Activated CD8-positive, alpha-beta T cell treated with anti-CD3 and anti-CD28 coated beads for 36 hours (primary cell): ENCODE results near the gene ECHDC3. TPM values are rescaled to one million over a fixed set of nuclear protein-coding genes. Genes with fewer than 3 reads are reported as not detected.

ENCODE experiments used
- ATAC-seq: fragments of 200-7000 bp; cut with Tn5 transposase; one replicate; pipeline ENCODE4 v1.10.0; 2021; ENCODE audit warnings: mild to moderate bottlenecking, moderate library complexity
- CTCF ChIA-PET: fragments of 350-600 bp; sonication (Branson Sonifier 250); formaldehyde crosslinking; loops from one replicate; lab custom pipeline; 2021; ENCODE audit warnings: antibody characterized with exemption; lab: Charles Lee
- POLR2A ChIA-PET: fragments of 350-600 bp; sonication (Branson Sonifier 250); formaldehyde crosslinking; loops from one replicate; lab custom pipeline; 2021; ENCODE audit warnings: antibody characterized with exemption; lab: Charles Lee
- DNase-seq: peaks from one replicate; pipeline ENCODE4 v3.0.0-alpha.2; 2020
- H3K27ac Mint-ChIP-seq: one replicate; pipeline ENCODE4 v1.8.0; 2021; ENCODE audit warnings: mild to moderate bottlenecking, mixed read lengths
- H3K27me3 Mint-ChIP-seq: one replicate; pipeline ENCODE4 v1.8.0; 2021; ENCODE audit warnings: mixed read lengths
- H3K36me3 Mint-ChIP-seq: one replicate; pipeline ENCODE4 v1.8.0; 2021; ENCODE audit warnings: low read depth, mixed read lengths
- H3K4me1 Mint-ChIP-seq: one replicate; pipeline ENCODE4 v1.8.0; 2021; ENCODE audit warnings: low read depth, mixed read lengths
- H3K4me3 Mint-ChIP-seq: one replicate; pipeline ENCODE4 v1.8.0; 2021; ENCODE audit warnings: mild to moderate bottlenecking, moderate library complexity, mixed read lengths
- H3K9me3 Mint-ChIP-seq: one replicate; pipeline ENCODE4 v1.8.0; 2021; ENCODE audit warnings: mixed read lengths
- CTCF ChIP-seq: fragments of 200-600 bp; IDR thresholded peaks from one replicate; pipeline ENCODE4 v1.8.0; 2022; ENCODE audit warnings: antibody characterized with exemption, mild to moderate bottlenecking
- intact Hi-C: fragments of 100-400 bp; cut with micrococcal nuclease; formaldehyde crosslinking; loops from one replicate; pipeline ENCODE4 v1.10.0; 2022
- total RNA-seq, 2 experiments: library from RNA; stranded (reverse); gene quantifications; one replicate each; pipeline ENCODE4 v1.2.3, GENCODE V29; 2021

Gene ECHDC3
- total RNA-seq, 2 experiments from 2014 or later = 1.1 to 1.7 TPM

- no peak for TF ChIP-seq CTCF
- ChIA-PET POLR2A (interaction anchor here (0.8 kb wide), 1 partner anchor 12 kb away, joined by 3 read pairs; no protein-coding TSS in a partner anchor), CTCF (interaction anchor here (1.0 to 2.9 kb wide), 3 partner anchors 11 to 232 kb away, joined by 4 to 18 read pairs (median 4); no protein-coding TSS in a partner anchor)
- intact Hi-C loops = no loop called here
- Mint-ChIP-seq H3K36me3 (no peaks in the 10 kb centered on the region), H3K27ac (no peak overlapping the region), H3K9me3 (no peaks in the 10 kb centered on the region), H3K4me3 (no peak overlapping the region), H3K4me1 (peaks cover 3% of the 10 kb centered on the region), H3K27me3 (peaks cover 8% of the 10 kb centered on the region)
- ATAC-seq (no peak), DNase-seq (no peak)
Measured at GRCh38 chr10:11746883-11747539, 4.8 kb downstream of the ECHDC3 start.

GRCh38 chr10:11748866-11749265 lies 6.7 kb downstream of the ECHDC3 start:
- DNase-seq (no peak), ATAC-seq (no peak)
- H3K4me3 Mint-ChIP-seq = no peak overlapping the region
- ChIA-PET POLR2A (no interaction called here), CTCF (interaction anchor here (0.8 to 2.9 kb wide), 3 partner anchors 9 to 234 kb away, joined by 3 to 18 read pairs (median 4); no protein-coding TSS in a partner anchor)
- H3K9me3 Mint-ChIP-seq = no peaks in the 10 kb centered on the region
- H3K27ac Mint-ChIP-seq = no peak overlapping the region
- H3K4me1 Mint-ChIP-seq = no peaks in the 10 kb centered on the region
- intact Hi-C loops = no loop called here
- H3K36me3 Mint-ChIP-seq = no peaks in the 10 kb centered on the region
- H3K27me3 Mint-ChIP-seq = no peaks in the 10 kb centered on the region
- TF ChIP-seq CTCF = no peak

GRCh38 chr10:11750420-11750819 lies 8.2 kb downstream of the ECHDC3 start:
- no peak overlapping the region for H3K4me3 Mint-ChIP-seq
- ATAC-seq (no peak), DNase-seq (no peak)
- ChIA-PET POLR2A (no interaction called here), CTCF (no interaction called here)
- H3K36me3 Mint-ChIP-seq = no peaks in the 10 kb centered on the region
- intact Hi-C loops = no loop called here
- H3K27ac Mint-ChIP-seq = no peak overlapping the region
- no peak for TF ChIP-seq CTCF
- no peaks in the 10 kb centered on the region for H3K4me1 Mint-ChIP-seq
- no peaks in the 10 kb centered on the region for H3K9me3 Mint-ChIP-seq
- no peaks in the 10 kb centered on the region for H3K27me3 Mint-ChIP-seq

GRCh38 chr10:11754173-11754572 lies 12.0 kb downstream of the ECHDC3 start:
- intact Hi-C loops = no loop called here
- ATAC-seq = no peak
- Mint-ChIP-seq H3K36me3 (no peaks in the 10 kb centered on the region), H3K9me3 (no peaks in the 10 kb centered on the region), H3K4me3 (no peak overlapping the region), H3K27me3 (no peaks in the 10 kb centered on the region), H3K27ac (no peak overlapping the region), H3K4me1 (peaks cover 4% of the 10 kb centered on the region)
- no peak for TF ChIP-seq CTCF
- ChIA-PET POLR2A (interaction anchor here (0.6 kb wide), 1 partner anchor 248 kb away, joined by 3 read pairs; no protein-coding TSS in a partner anchor), CTCF (interaction anchor here (1.1 to 7.6 kb wide), 3 partner anchors 29 to 241 kb away, joined by 3 to 137 read pairs (median 3); no protein-coding TSS in a partner anchor)
- no peak for DNase-seq

- DNase-seq (no peak), ATAC-seq (no peak)
- H3K4me1 Mint-ChIP-seq = peaks cover 4% of the 10 kb centered on the region
- ChIA-PET CTCF (interaction anchor here (1.1 to 7.6 kb wide), 3 partner anchors 29 to 241 kb away, joined by 3 to 137 read pairs (median 3); no protein-coding TSS in a partner anchor), POLR2A (no interaction called here)
- no peaks in the 10 kb centered on the region for H3K9me3 Mint-ChIP-seq
- H3K4me3 Mint-ChIP-seq = no peak overlapping the region
- no peaks in the 10 kb centered on the region for H3K27me3 Mint-ChIP-seq
- intact Hi-C loops = no loop called here
- no peak overlapping the region for H3K27ac Mint-ChIP-seq
- no peaks in the 10 kb centered on the region for H3K36me3 Mint-ChIP-seq
- no peak for TF ChIP-seq CTCF
Measured at GRCh38 chr10:11754620-11755019, 12.4 kb downstream of the ECHDC3 start.
